ENCODE measurements around the gene ADCY2. TPM values are rescaled to one million over a fixed set of nuclear protein-coding genes. Genes with fewer than 3 reads are reported as not detected.

ADCY2 gene
- total RNA-seq, 2 donors from 2014 or later, result not detected

DNA sequence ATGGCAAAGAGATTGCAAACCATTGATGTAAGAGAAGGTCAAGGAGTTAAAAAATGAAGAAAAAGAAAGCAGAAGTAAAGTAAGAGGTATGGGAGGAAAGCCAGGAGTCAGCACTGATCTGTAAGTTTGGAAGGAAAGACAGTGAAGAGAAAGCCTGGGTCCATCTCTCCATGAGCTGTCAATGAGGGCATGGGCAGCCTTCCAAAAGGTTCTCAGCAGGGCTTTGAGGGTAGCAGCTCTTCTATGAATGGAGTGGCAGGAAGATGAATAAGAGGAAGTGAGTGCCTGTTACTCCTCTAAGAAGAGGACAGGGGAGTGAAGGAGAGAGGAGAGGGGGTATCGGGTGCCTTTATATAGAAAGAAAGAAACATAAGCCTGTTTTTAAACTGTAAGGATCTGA is 97.1 kb downstream of the ADCY2 start:
- Mint-ChIP-seq H3K4me1 (no peaks in the 10 kb centered on the region), H3K4me3 (no peak overlapping the region), H3K27me3 (peaks cover 3% of the 10 kb centered on the region), H3K36me3 (ENCODE audit: low read depth) (no peaks in the 10 kb centered on the region), H3K27ac (no peak overlapping the region), H3K9me3 (peaks cover 6% of the 10 kb centered on the region)
- ATAC-seq (replicated peaks), result no peak

DNA sequence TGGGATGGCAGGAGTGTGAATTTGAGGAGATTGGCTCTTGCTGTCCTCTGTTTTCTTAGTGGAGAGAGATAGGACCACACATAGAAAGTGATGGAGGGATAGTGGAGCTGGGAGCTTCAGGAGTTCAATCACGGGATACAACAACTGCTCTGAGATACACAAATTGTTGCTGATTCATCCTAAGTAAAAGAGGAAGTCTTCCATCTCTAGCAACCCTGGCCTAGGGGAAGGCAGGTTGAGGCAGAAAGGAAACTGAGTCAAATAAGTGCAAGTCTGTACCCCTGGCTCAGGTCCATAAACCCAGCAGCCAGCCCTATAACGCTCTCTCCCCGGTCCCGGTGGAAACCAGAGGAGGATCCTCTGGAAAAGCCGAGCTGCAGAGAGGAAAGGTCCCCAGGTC is 97.7 kb downstream of the ADCY2 start:
- no peak overlapping the region for H3K4me3 Mint-ChIP-seq
- no peak for ATAC-seq (replicated peaks)
- no peak overlapping the region for H3K27ac Mint-ChIP-seq
- no peaks in the 10 kb centered on the region for H3K4me1 Mint-ChIP-seq
- H3K36me3 Mint-ChIP-seq (ENCODE audit: low read depth), result no peaks in the 10 kb centered on the region
- H3K9me3 Mint-ChIP-seq, result peaks cover 6% of the 10 kb centered on the region
- peaks cover 3% of the 10 kb centered on the region for H3K27me3 Mint-ChIP-seq

DNA sequence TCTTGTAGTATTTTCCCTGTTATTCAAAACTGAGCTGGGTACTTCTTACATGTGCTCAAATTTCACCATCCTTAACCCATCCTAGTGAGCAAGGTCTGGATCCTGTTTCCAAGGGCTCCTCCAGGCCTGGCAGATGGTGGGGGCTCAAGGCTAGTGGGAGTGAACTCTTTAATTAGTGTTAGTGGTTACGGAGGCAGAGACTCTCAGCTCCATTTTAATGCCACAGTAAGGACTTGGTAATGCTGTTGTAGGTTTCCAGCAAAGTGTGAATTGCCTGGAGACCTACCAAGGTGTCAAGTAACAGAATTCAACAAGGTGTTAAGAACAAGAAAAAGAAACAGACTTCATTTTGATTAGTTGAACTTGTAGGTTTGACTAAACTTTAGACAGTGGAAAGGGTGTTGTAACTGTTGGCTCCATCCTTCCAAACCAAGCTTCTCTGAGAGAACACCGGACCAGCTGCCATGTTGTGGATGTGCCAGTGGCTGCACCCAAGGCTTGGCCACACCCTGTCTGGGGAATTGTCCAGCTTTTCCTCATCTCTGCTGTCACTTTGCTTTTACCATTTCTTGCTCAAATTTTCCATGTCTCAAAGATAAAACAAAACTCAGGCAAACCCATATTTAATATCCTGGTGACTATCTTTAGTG is 98.7 kb downstream of the ADCY2 start:
- ATAC-seq (replicated peaks), result no peak
- H3K27me3 Mint-ChIP-seq, result peaks cover 3% of the 10 kb centered on the region
- no peaks in the 10 kb centered on the region for H3K9me3 Mint-ChIP-seq
- no peak overlapping the region for H3K27ac Mint-ChIP-seq
- H3K4me1 Mint-ChIP-seq, result no peaks in the 10 kb centered on the region
- no peaks in the 10 kb centered on the region for H3K36me3 Mint-ChIP-seq (ENCODE audit: low read depth)
- no peak overlapping the region for H3K4me3 Mint-ChIP-seq

DNA sequence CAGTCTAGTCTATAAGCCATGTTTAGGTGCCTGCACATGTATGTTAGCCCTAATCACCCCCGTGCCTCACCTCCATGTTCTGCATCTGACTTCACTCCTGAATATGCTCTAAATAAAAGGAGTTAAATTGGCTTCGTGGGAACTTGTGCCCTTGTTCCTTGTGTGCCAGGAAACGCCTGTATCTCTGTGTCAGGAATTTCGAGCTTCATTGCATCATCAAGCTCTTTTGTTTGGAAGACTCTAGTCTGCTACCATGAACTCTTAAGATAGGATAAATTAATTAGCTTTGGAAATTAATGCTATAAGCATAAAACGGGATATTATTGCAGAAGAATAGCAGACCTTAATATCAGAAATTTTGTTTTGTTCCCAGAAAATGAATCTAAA is 99.2 kb downstream of the ADCY2 start:
- Mint-ChIP-seq H3K27me3 (peaks cover 6% of the 10 kb centered on the region), H3K4me1 (no peaks in the 10 kb centered on the region), H3K4me3 (no peak overlapping the region), H3K36me3 (ENCODE audit: low read depth) (no peaks in the 10 kb centered on the region), H3K9me3 (peaks cover 3% of the 10 kb centered on the region), H3K27ac (no peak overlapping the region)
- ATAC-seq (replicated peaks), result no peak

DNA sequence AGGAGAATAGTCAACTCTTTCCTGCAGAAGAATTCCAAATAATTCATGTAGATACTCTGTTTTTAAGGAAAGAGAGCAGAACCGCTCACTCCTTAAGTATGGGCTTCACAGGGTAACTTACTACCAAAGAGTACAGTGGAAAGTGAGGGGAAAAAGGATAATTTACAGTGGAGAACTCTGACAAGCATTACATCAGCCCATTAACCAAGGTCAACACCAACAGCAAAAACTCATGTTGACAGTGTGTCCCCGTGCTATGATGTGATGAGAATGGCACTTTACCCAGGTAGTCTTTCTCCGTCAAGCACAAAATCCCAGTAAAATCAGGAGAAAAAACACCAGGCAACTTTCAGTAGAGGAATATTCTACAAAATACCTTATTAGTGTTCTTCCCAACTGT is 104.3 kb downstream of the ADCY2 start:
- peaks cover 6% of the 10 kb centered on the region for H3K27me3 Mint-ChIP-seq

DNA sequence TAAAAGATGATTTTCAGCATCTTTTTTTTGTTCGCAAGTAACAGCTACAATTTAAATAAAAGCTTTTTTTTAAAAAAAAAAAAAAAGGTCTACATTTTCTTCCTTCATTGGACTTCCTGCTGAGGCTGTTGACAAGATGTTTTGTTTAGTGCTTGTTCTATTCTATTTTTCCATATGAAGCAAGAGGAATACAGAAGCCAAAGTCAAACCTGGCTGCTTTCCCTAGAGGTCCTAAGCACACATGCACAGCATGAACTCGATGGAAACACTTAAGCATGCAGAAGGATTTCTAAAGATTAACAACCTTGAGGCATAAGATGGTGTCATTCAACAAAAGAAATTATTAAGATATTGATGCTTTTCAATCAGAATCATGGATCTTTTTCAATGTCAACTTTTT is 105.1 kb downstream of the ADCY2 start:
- Mint-ChIP-seq H3K27ac (no peak overlapping the region), H3K27me3 (peaks cover 6% of the 10 kb centered on the region), H3K36me3 (ENCODE audit: low read depth) (no peaks in the 10 kb centered on the region), H3K4me3 (no peak overlapping the region), H3K4me1 (no peaks in the 10 kb centered on the region), H3K9me3 (peaks cover 7% of the 10 kb centered on the region)
- no peak for ATAC-seq (replicated peaks)

More for the DNA sequence above, 104.3 kb downstream of the ADCY2 start:
- Mint-ChIP-seq H3K4me3 (no peak overlapping the region), H3K4me1 (no peaks in the 10 kb centered on the region), H3K36me3 (ENCODE audit: low read depth) (no peaks in the 10 kb centered on the region), H3K27ac (no peak overlapping the region), H3K9me3 (peaks cover 7% of the 10 kb centered on the region)
- no peak for ATAC-seq (replicated peaks)

DNA sequence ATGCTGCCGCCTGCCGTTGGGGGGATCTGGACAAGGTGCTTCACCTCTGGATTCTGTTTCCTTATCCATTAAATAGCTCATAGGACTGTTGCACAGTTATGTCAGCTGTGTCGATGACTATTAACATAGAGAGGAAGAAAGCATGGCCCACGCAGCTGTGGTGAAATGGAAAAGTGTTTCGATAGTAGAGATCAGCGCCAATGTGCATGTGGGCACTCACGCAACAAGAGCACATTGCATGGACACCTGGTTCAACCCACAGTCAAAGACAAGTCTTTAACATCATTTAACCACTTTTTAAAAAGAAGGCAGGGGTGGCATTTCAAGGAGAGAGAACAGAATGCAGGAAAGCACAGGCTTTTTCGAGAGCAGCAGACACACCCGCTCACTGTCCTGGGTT is 107.6 kb downstream of the ADCY2 start:
- peaks cover 7% of the 10 kb centered on the region for H3K9me3 Mint-ChIP-seq
- no peak overlapping the region for H3K27ac Mint-ChIP-seq
- no peaks in the 10 kb centered on the region for H3K4me1 Mint-ChIP-seq
- no peak overlapping the region for H3K4me3 Mint-ChIP-seq
- H3K27me3 Mint-ChIP-seq, result peaks cover 7% of the 10 kb centered on the region
- H3K36me3 Mint-ChIP-seq (ENCODE audit: low read depth), result no peaks in the 10 kb centered on the region
- ATAC-seq (replicated peaks), result no peak

DNA sequence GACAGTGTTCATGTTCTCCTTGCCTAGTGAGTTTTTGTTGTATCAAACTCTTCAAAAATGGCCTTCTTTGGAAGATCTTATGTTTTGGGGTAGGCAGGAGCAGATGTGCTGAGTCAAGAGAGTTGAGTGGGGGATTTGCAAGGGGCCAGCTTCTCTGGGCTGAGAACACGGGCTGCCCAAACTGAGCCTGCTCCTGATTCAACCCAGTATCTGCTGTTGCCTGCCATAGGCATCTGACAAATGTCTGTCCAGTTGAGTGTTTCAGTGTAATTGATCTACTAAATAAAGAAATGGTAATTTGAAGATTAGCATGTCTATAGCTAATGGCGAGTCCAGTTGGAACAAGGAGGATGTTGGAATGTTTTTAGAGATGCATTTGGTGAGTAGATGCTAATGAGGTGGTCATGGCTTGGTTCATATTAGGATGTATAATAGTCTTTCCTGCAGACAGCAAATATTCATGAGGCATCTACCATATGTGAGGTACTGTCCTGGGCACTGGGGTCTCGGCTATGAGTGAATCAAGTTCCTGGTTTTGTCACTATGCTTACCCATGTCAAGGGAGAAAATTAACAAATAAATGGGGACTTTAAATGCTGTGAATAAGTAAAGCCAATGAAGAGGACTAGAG is 119.5 kb downstream of the ADCY2 start:
- Mint-ChIP-seq H3K4me3 (no peak overlapping the region), H3K4me1 (no peaks in the 10 kb centered on the region), H3K9me3 (peaks cover 9% of the 10 kb centered on the region), H3K27me3 (peaks cover 8% of the 10 kb centered on the region), H3K27ac (no peak overlapping the region), H3K36me3 (ENCODE audit: low read depth) (no peaks in the 10 kb centered on the region)
- no peak for ATAC-seq (replicated peaks)

DNA sequence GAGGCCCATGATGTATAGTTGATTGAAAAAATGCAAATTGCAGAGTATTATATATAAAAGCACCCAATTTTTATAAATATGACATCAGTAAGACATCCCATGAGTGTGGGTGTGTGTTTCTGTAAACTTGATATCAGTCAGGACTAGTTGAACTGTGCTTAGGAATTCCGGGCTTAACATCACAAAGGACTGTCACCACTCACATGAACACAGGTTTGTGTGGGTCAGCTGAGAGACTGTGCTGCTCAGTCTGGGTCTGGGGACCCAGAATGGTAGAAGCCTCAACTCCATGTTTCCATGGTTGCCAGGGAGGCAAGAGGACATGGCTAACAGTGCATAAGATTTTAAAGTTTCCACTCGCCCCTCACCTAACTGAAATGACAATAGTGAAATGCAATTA is 120.3 kb downstream of the ADCY2 start:
- Mint-ChIP-seq H3K4me3 (no peak overlapping the region), H3K36me3 (ENCODE audit: low read depth) (no peaks in the 10 kb centered on the region), H3K27ac (no peak overlapping the region), H3K9me3 (peaks cover 9% of the 10 kb centered on the region), H3K4me1 (no peaks in the 10 kb centered on the region), H3K27me3 (peaks cover 8% of the 10 kb centered on the region)
- ATAC-seq (replicated peaks), result no peak

DNA sequence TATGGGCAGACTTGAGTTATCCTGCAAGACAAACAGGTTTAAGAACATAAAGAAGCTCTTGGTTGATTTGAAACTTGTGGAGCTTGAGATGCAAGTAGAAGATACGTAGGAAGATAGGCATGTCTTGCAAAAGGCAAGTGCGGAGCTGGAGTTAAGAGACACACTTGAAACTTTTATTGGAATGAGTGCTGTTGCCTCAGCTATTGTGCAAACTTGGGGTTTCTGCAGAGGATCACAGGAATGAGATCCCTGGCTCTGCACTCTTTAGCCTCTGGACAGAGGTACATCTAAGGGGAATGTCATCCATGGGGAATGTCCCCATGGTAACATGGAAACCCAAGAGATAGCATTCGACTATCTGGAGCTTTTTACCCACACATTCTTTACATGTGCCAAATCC is 121.1 kb downstream of the ADCY2 start:
- H3K36me3 Mint-ChIP-seq (ENCODE audit: low read depth), result no peaks in the 10 kb centered on the region
- no peak overlapping the region for H3K27ac Mint-ChIP-seq
- H3K27me3 Mint-ChIP-seq, result peaks cover 4% of the 10 kb centered on the region
- no peaks in the 10 kb centered on the region for H3K4me1 Mint-ChIP-seq
- peaks cover 6% of the 10 kb centered on the region for H3K9me3 Mint-ChIP-seq
- no peak for ATAC-seq (replicated peaks)
- H3K4me3 Mint-ChIP-seq, result no peak overlapping the region

DNA sequence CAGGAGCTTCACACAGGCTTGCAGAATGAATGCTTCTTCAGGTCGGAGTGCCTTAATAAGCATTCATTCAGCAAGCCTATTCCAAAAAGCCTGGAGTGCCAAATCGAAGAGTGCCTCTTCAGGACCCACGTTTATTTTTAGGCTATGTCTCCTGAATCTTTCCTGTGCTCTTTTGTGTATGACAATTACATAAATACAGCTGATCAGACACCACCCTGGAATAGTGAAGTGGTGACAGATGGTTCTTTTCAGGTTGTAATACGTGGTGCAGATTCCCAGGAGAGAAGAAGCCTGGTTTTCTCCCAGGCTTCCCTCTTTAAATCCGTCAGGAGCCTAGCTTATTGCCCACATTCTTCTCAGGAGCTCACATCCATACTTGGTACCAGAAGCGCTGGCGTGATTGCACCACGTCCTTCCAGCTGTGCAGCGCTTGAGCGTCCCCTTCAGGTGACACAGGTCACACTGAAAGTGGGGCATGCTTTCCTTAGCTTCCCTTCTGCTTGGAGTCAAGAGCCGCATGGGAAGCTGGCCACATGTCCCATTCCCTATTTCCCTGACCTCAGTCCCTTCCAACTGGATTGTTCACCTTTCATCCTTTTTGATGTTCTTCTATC is 123.1 kb downstream of the ADCY2 start:
- ATAC-seq (replicated peaks), result no peak
- Mint-ChIP-seq H3K36me3 (ENCODE audit: low read depth) (no peaks in the 10 kb centered on the region), H3K9me3 (peaks cover 6% of the 10 kb centered on the region), H3K4me3 (no peak overlapping the region), H3K4me1 (no peaks in the 10 kb centered on the region), H3K27ac (no peak overlapping the region), H3K27me3 (peaks cover 4% of the 10 kb centered on the region)

DNA sequence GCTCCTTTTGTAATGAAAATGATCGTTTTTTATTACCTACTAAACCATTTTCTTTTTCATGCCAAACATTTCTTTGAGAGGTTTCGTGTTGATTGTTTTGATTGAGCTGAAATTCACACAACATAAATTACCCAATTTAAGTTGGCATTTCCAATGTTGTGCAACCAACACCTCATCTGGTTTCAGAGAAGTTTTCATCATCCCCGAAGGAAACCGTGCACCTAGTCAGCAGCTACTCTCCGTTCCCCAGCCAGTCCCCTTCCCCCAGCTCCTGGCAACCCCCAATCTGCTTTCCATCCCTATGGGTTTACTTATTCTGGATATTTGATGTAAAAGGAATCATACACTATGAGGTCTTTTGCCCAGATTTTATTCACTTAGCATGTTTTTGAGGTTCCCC is 123.6 kb downstream of the ADCY2 start:
- Mint-ChIP-seq H3K27me3 (peaks cover 4% of the 10 kb centered on the region), H3K4me3 (no peak overlapping the region), H3K27ac (no peak overlapping the region), H3K9me3 (peaks cover 6% of the 10 kb centered on the region), H3K4me1 (no peaks in the 10 kb centered on the region), H3K36me3 (ENCODE audit: low read depth) (no peaks in the 10 kb centered on the region)
- no peak for ATAC-seq (replicated peaks)

DNA sequence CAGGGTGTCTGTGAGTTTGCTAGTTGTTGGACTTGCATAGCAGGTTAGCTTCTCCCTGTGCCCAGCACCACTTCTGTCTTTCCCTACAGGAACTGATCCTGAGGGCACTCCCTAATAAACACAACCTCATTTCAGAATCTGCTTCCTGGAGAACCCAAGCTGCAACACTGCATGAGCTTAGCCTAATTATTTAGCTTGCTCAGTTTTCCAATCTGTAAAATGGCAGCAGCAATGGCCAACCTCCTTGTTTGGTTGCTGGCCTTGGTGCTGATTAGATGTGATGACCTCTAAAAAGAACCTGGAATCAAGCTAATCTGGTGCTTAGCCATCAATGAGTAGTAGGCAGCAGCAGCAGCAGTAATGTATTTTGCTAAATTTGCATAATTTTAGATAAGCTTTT is 133.9 kb downstream of the ADCY2 start:
- Mint-ChIP-seq H3K36me3 (ENCODE audit: low read depth) (no peaks in the 10 kb centered on the region), H3K4me3 (no peak overlapping the region)
- no peak for ATAC-seq (replicated peaks)

DNA sequence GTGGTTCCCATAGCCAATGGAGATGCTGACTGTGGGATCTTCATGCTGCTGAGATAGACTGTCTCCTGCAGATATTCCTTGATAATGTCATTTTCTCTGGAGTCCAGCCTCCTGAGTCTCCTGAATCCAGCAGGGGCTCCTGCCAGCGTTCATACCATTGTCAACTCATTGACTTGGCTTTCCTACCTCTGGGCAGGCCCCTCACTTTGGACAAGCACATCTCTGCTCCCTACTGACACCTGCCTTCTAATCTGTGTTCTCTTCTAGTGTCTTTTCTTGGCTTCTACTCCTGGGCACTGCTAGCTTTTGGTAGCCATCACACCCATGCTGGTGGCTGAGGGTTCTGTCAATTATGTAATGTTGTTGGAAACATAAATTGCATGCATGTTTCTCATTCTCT is 138.0 kb downstream of the ADCY2 start:
- Mint-ChIP-seq H3K9me3 (peaks cover 4% of the 10 kb centered on the region), H3K27ac (no peak overlapping the region), H3K27me3 (peaks cover 17% of the 10 kb centered on the region), H3K4me3 (no peak overlapping the region), H3K4me1 (no peaks in the 10 kb centered on the region), H3K36me3 (ENCODE audit: low read depth) (no peaks in the 10 kb centered on the region)
- no peak for ATAC-seq (replicated peaks)

More for the DNA sequence above, 133.9 kb downstream of the ADCY2 start:
- Mint-ChIP-seq H3K9me3 (no peaks in the 10 kb centered on the region), H3K27ac (no peak overlapping the region), H3K27me3 (peaks cover 5% of the 10 kb centered on the region), H3K4me1 (no peaks in the 10 kb centered on the region)

DNA sequence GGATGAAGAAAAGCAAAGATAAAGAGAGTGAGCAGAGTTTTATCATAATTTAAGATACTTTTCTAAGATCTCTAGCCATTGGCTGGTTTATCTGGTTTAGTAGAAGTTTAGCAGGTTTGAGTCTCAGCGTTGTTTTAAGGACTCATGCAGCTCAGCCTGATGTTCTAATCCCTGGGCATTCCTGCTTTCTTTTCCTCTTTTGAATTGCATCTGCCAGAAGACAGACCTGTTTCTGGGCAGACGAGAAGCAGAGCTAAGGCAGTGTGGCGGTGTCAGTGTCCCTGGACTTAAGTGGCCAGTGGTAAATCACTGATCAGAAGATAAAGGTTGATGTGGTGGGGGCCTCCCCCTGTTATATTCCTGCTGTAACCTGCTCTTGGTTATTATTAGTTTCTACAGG is 138.6 kb downstream of the ADCY2 start:
- Mint-ChIP-seq H3K4me1 (no peaks in the 10 kb centered on the region), H3K27me3 (peaks cover 17% of the 10 kb centered on the region), H3K27ac (no peak overlapping the region), H3K4me3 (no peak overlapping the region), H3K36me3 (ENCODE audit: low read depth) (no peaks in the 10 kb centered on the region), H3K9me3 (peaks cover 4% of the 10 kb centered on the region)
- no peak for ATAC-seq (replicated peaks)
